ENCODE results near the gene ZNF75A.

Gene ZNF75A

GRCh38 chr16:3295209-3295608 lies 10.1 kb upstream of the ZNF75A start:
- no peaks in the 10 kb centered on the region for H3K4me1 ChIP-seq (ENCODE audit: insufficient read depth, low read length)
- H3K4me3 ChIP-seq (ENCODE audit: low read depth in 1 of 2, low read length in 2 of 2): no peak overlapping the region
- peaks cover 24% of the 10 kb centered on the region for H3K9me3 ChIP-seq (ENCODE audit: low read length)
- no peak overlapping the region for H3K9ac ChIP-seq (ENCODE audit: low read length)
- no peaks in the 10 kb centered on the region for H3K27me3 ChIP-seq (ENCODE audit: control insufficient read depth in 1 of 2, insufficient read depth in 2 of 2, low read length in 2 of 2)
- peaks cover 36% of the 10 kb centered on the region for H3K36me3 ChIP-seq (ENCODE audit: insufficient read depth, low read length)
- H3K27ac ChIP-seq (ENCODE audit: low read depth, low read length): no peak overlapping the region

GRCh38 chr16:3295783-3296182 lies 9.5 kb upstream of the ZNF75A start:
- Histone ChIP-seq H3K36me3 (ENCODE audit: insufficient read depth, low read length) (peaks cover 31% of the 10 kb centered on the region), H3K9me3 (ENCODE audit: low read length) (peaks cover 18% of the 10 kb centered on the region), H3K4me1 (ENCODE audit: insufficient read depth, low read length) (no peaks in the 10 kb centered on the region), H3K4me3 (ENCODE audit: low read depth in 1 of 2, low read length in 2 of 2) (no peak overlapping the region), H3K27ac (ENCODE audit: low read depth, low read length) (no peak overlapping the region), H3K27me3 (ENCODE audit: control insufficient read depth in 1 of 2, insufficient read depth in 2 of 2, low read length in 2 of 2) (no peaks in the 10 kb centered on the region), H3K9ac (ENCODE audit: low read length) (no peak overlapping the region)

- H3K36me3 ChIP-seq (ENCODE audit: insufficient read depth, low read length): peaks cover 28% of the 10 kb centered on the region
- H3K27me3 ChIP-seq (ENCODE audit: control insufficient read depth in 1 of 2, insufficient read depth in 2 of 2, low read length in 2 of 2): no peaks in the 10 kb centered on the region
- H3K9ac ChIP-seq (ENCODE audit: low read length): peak overlapping the region; percentile 53
- H3K4me1 ChIP-seq (ENCODE audit: insufficient read depth, low read length): peaks cover 13% of the 10 kb centered on the region
- H3K27ac ChIP-seq (ENCODE audit: low read depth, low read length): no peak overlapping the region
- H3K9me3 ChIP-seq (ENCODE audit: low read length): peaks cover 32% of the 10 kb centered on the region
- H3K4me3 ChIP-seq (ENCODE audit: low read depth in 1 of 2, low read length in 2 of 2): peak overlapping the region; percentile 63 to 66
Measured at GRCh38 chr16:3304370-3304769, 927 bp upstream of the ZNF75A start.

- H3K4me1 ChIP-seq (ENCODE audit: insufficient read depth, low read length): peaks cover 13% of the 10 kb centered on the region
- peak overlapping the region; percentile 53 for H3K9ac ChIP-seq (ENCODE audit: low read length)
- H3K36me3 ChIP-seq (ENCODE audit: insufficient read depth, low read length): peaks cover 22% of the 10 kb centered on the region
- H3K4me3 ChIP-seq (ENCODE audit: low read depth in 1 of 2, low read length in 2 of 2): peak overlapping the region; percentile 63 to 66
- H3K9me3 ChIP-seq (ENCODE audit: low read length): peaks cover 28% of the 10 kb centered on the region
- peak overlapping the region; percentile 80 for H3K27ac ChIP-seq (ENCODE audit: low read depth, low read length)
- no peaks in the 10 kb centered on the region for H3K27me3 ChIP-seq (ENCODE audit: control insufficient read depth in 1 of 2, insufficient read depth in 2 of 2, low read length in 2 of 2)
Measured at GRCh38 chr16:3306078-3306477, 781 bp downstream of the ZNF75A start.

- Histone ChIP-seq H3K27ac (ENCODE audit: low read depth, low read length) (no peak overlapping the region), H3K9ac (ENCODE audit: low read length) (no peak overlapping the region), H3K9me3 (ENCODE audit: low read length) (peaks cover 65% of the 10 kb centered on the region), H3K36me3 (ENCODE audit: insufficient read depth, low read length) (peaks cover 48% of the 10 kb centered on the region), H3K4me3 (ENCODE audit: low read depth in 1 of 2, low read length in 2 of 2) (peak overlapping the region in 1 of 2 donors; percentile 7), H3K27me3 (ENCODE audit: control insufficient read depth in 1 of 2, insufficient read depth in 2 of 2, low read length in 2 of 2) (no peaks in the 10 kb centered on the region), H3K4me1 (ENCODE audit: insufficient read depth, low read length) (no peaks in the 10 kb centered on the region)
Measured at GRCh38 chr16:3311496-3311895, 6.2 kb downstream of the ZNF75A start.

GRCh38 chr16:3317315-3317999 lies 12.2 kb downstream of the ZNF75A start:
- Histone ChIP-seq H3K9ac (ENCODE audit: low read length) (no peak overlapping the region), H3K27ac (ENCODE audit: low read depth, low read length) (no peak overlapping the region), H3K9me3 (ENCODE audit: low read length) (peaks cover 89% of the 10 kb centered on the region), H3K4me1 (ENCODE audit: insufficient read depth, low read length) (no peaks in the 10 kb centered on the region), H3K27me3 (ENCODE audit: control insufficient read depth in 1 of 2, insufficient read depth in 2 of 2, low read length in 2 of 2) (no peaks in the 10 kb centered on the region), H3K4me3 (ENCODE audit: low read depth in 1 of 2, low read length in 2 of 2) (peak overlapping the region in 1 of 2 donors; percentile 33), H3K36me3 (ENCODE audit: insufficient read depth, low read length) (peaks cover 46% of the 10 kb centered on the region)

GRCh38 chr16:3321816-3322215 lies 16.5 kb downstream of the ZNF75A start:
- Histone ChIP-seq H3K4me3 (ENCODE audit: low read depth in 1 of 2, low read length in 2 of 2) (no peak overlapping the region), H3K9me3 (ENCODE audit: low read length) (peaks cover 52% of the 10 kb centered on the region), H3K36me3 (ENCODE audit: insufficient read depth, low read length) (peaks cover 15% of the 10 kb centered on the region), H3K9ac (ENCODE audit: low read length) (no peak overlapping the region), H3K4me1 (ENCODE audit: insufficient read depth, low read length) (no peaks in the 10 kb centered on the region), H3K27ac (ENCODE audit: low read depth, low read length) (no peak overlapping the region), H3K27me3 (ENCODE audit: control insufficient read depth in 1 of 2, insufficient read depth in 2 of 2, low read length in 2 of 2) (no peaks in the 10 kb centered on the region)

- H3K36me3 ChIP-seq (ENCODE audit: insufficient read depth, low read length): no peaks in the 10 kb centered on the region
- H3K4me3 ChIP-seq (ENCODE audit: low read depth in 1 of 2, low read length in 2 of 2): no peak overlapping the region
- H3K27ac ChIP-seq (ENCODE audit: low read depth, low read length): no peak overlapping the region
- H3K9ac ChIP-seq (ENCODE audit: low read length): no peak overlapping the region
- no peaks in the 10 kb centered on the region for H3K27me3 ChIP-seq (ENCODE audit: control insufficient read depth in 1 of 2, insufficient read depth in 2 of 2, low read length in 2 of 2)
- no peaks in the 10 kb centered on the region for H3K9me3 ChIP-seq (ENCODE audit: low read length)
- H3K4me1 ChIP-seq (ENCODE audit: insufficient read depth, low read length): no peaks in the 10 kb centered on the region
Measured at GRCh38 chr16:3327514-3327913, 22.2 kb downstream of the ZNF75A start.

GRCh38 chr16:3328104-3328503 lies 22.8 kb downstream of the ZNF75A start:
- no peak overlapping the region for H3K27ac ChIP-seq (ENCODE audit: low read depth, low read length)
- H3K9ac ChIP-seq (ENCODE audit: low read length): no peak overlapping the region
- no peaks in the 10 kb centered on the region for H3K4me1 ChIP-seq (ENCODE audit: insufficient read depth, low read length)
- no peak overlapping the region for H3K4me3 ChIP-seq (ENCODE audit: low read depth in 1 of 2, low read length in 2 of 2)
- no peaks in the 10 kb centered on the region for H3K36me3 ChIP-seq (ENCODE audit: insufficient read depth, low read length)
- H3K9me3 ChIP-seq (ENCODE audit: low read length): no peaks in the 10 kb centered on the region
- no peaks in the 10 kb centered on the region for H3K27me3 ChIP-seq (ENCODE audit: control insufficient read depth in 1 of 2, insufficient read depth in 2 of 2, low read length in 2 of 2)

GRCh38 chr16:3328643-3329042 lies 23.3 kb downstream of the ZNF75A start:
- Histone ChIP-seq H3K27me3 (ENCODE audit: control insufficient read depth in 1 of 2, insufficient read depth in 2 of 2, low read length in 2 of 2) (no peaks in the 10 kb centered on the region), H3K36me3 (ENCODE audit: insufficient read depth, low read length) (no peaks in the 10 kb centered on the region), H3K9me3 (ENCODE audit: low read length) (no peaks in the 10 kb centered on the region), H3K9ac (ENCODE audit: low read length) (no peak overlapping the region), H3K4me1 (ENCODE audit: insufficient read depth, low read length) (no peaks in the 10 kb centered on the region), H3K4me3 (ENCODE audit: low read depth in 1 of 2, low read length in 2 of 2) (no peak overlapping the region), H3K27ac (ENCODE audit: low read depth, low read length) (no peak overlapping the region)

- Histone ChIP-seq H3K36me3 (ENCODE audit: insufficient read depth, low read length) (no peaks in the 10 kb centered on the region), H3K4me3 (ENCODE audit: low read depth in 1 of 2, low read length in 2 of 2) (no peak overlapping the region), H3K27me3 (ENCODE audit: control insufficient read depth in 1 of 2, insufficient read depth in 2 of 2, low read length in 2 of 2) (no peaks in the 10 kb centered on the region), H3K27ac (ENCODE audit: low read depth, low read length) (no peak overlapping the region), H3K4me1 (ENCODE audit: insufficient read depth, low read length) (no peaks in the 10 kb centered on the region), H3K9me3 (ENCODE audit: low read length) (no peaks in the 10 kb centered on the region), H3K9ac (ENCODE audit: low read length) (no peak overlapping the region)
Measured at GRCh38 chr16:3346041-3346440, 40.7 kb downstream of the ZNF75A start.

GRCh38 chr16:3347586-3347985 lies 42.3 kb downstream of the ZNF75A start:
- no peaks in the 10 kb centered on the region for H3K36me3 ChIP-seq (ENCODE audit: insufficient read depth, low read length)
- H3K9me3 ChIP-seq (ENCODE audit: low read length): no peaks in the 10 kb centered on the region
- no peaks in the 10 kb centered on the region for H3K27me3 ChIP-seq (ENCODE audit: control insufficient read depth in 1 of 2, insufficient read depth in 2 of 2, low read length in 2 of 2)
- no peak overlapping the region for H3K27ac ChIP-seq (ENCODE audit: low read depth, low read length)
- H3K4me3 ChIP-seq (ENCODE audit: low read depth in 1 of 2, low read length in 2 of 2): no peak overlapping the region
- H3K4me1 ChIP-seq (ENCODE audit: insufficient read depth, low read length): no peaks in the 10 kb centered on the region
- H3K9ac ChIP-seq (ENCODE audit: low read length): no peak overlapping the region
